HepG2 (cell line): ENCODE results near the gene SRSF4. TPM values are rescaled to one million over a fixed set of nuclear protein-coding genes. Genes with fewer than 3 reads are reported as not detected.
A peak's percentile ranks its signal among the peaks of the same experiment; 100 is the strongest.

Source experiments
- ELF4 ChIP-seq: sonication (generic); formaldehyde crosslinking; IDR thresholded peaks from 2 replicates; pipeline ENCODE4 v1.5.0; 2020; ENCODE audit warnings: missing genetic modification reagents, mild to moderate bottlenecking, moderate library complexity, borderline replicate concordance
- HOXA5 ChIP-seq: sonication (generic); formaldehyde crosslinking; IDR thresholded peaks from 2 replicates; pipeline ENCODE4 v1.4.0; 2020; ENCODE audit warnings: missing genetic modification reagents
- HOXA7 ChIP-seq: sonication (generic); formaldehyde crosslinking; IDR thresholded peaks from 2 replicates; pipeline ENCODE4 v1.8.1; 2022; ENCODE audit warnings: mild to moderate bottlenecking, missing genetic modification reagents, moderate library complexity
- PHF8 ChIP-seq: sonication (generic); formaldehyde crosslinking; IDR thresholded peaks from 2 replicates; pipeline ENCODE4 v1.5.0; 2020; ENCODE audit warnings: missing genetic modification reagents
- SETDB1 ChIP-seq: sonication (generic); formaldehyde crosslinking; IDR thresholded peaks from 2 replicates; pipeline ENCODE4 v1.5.1; 2020; ENCODE audit warnings: missing genetic modification reagents, mild to moderate bottlenecking, borderline replicate concordance
- SMC3 ChIP-seq: IDR thresholded peaks from 2 replicates; pipeline ENCODE4 v1.6.1; 2011; ENCODE audit warnings: low read length, improper control_type of control experiment
- ZNF460 ChIP-seq: sonication (generic); formaldehyde crosslinking; IDR thresholded peaks from 2 replicates; pipeline ENCODE4 v1.5.1; 2020; ENCODE audit warnings: missing genetic modification reagents, mild to moderate bottlenecking, borderline replicate concordance
- polyA plus RNA-seq, 8 experiments: library from polyadenylated mRNA; depleted of rRNA in 3 of 8; stranded (reverse) in 7 of 8; unstranded in 1 of 8; fragments of >200 nt; fragmentation: Illumina TruSeq in 4 of 8; extraction: Trizol in 4 of 8; gene quantifications; 2 replicates each; pipeline versions ENCODE4 v1.2.1 to v1.2.3, GENCODE V29; 2011 to 2016; ENCODE audit warnings: low read depth in 4 of 8, missing spikeins in 1 of 8, mixed read lengths in 1 of 8; ENCODE audit not compliant: insufficient read depth in 1 of 8
- total RNA-seq, 5 experiments: library from RNA; depleted of rRNA; stranded (reverse); fragments of >200 nt; fragmentation: Illumina TruSeq; extraction: Trizol; gene quantifications; 2 replicates each; pipeline ENCODE4 v1.2.3, GENCODE V29; 2016; ENCODE audit warnings: low read depth in 1 of 5
- TF ChIP-seq, protein P1 (sequence below), 2 experiments: fragments of 450-650 bp in 1 of 2; sonication (generic) in 1 of 2; formaldehyde crosslinking in 1 of 2; IDR thresholded peaks; 2 replicates each; pipeline versions ENCODE4 v1.6.1 to v1.8.0; 2016 to 2022; ENCODE audit warnings: antibody characterized with exemption in 1 of 2, mild to moderate bottlenecking in 1 of 2, missing genetic modification reagents in 1 of 2
- TF ChIP-seq, protein P2 (sequence below): sonication (generic); formaldehyde crosslinking; IDR thresholded peaks from 2 replicates; pipeline ENCODE4 v1.4.0; 2020; ENCODE audit warnings: low read depth, mild to moderate bottlenecking, missing genetic modification reagents
- TF ChIP-seq, protein P3 (sequence below): IDR thresholded peaks from 2 replicates; pipeline ENCODE4 v1.6.1; 2012; ENCODE audit warnings: inconsistent platforms
- TF ChIP-seq, protein P4 (sequence below): sonication (generic); formaldehyde crosslinking; IDR thresholded peaks from 2 replicates; pipeline ENCODE4 v1.4.0; 2020; ENCODE audit warnings: missing genetic modification reagents

The SRSF4 gene
- total and polyA plus RNA-seq, 2 of the 13 experiments (the other 11 are each of a cell fraction or from before 2014, with no cell fraction given) = 37.7 to 50.9 TPM

DNA sequence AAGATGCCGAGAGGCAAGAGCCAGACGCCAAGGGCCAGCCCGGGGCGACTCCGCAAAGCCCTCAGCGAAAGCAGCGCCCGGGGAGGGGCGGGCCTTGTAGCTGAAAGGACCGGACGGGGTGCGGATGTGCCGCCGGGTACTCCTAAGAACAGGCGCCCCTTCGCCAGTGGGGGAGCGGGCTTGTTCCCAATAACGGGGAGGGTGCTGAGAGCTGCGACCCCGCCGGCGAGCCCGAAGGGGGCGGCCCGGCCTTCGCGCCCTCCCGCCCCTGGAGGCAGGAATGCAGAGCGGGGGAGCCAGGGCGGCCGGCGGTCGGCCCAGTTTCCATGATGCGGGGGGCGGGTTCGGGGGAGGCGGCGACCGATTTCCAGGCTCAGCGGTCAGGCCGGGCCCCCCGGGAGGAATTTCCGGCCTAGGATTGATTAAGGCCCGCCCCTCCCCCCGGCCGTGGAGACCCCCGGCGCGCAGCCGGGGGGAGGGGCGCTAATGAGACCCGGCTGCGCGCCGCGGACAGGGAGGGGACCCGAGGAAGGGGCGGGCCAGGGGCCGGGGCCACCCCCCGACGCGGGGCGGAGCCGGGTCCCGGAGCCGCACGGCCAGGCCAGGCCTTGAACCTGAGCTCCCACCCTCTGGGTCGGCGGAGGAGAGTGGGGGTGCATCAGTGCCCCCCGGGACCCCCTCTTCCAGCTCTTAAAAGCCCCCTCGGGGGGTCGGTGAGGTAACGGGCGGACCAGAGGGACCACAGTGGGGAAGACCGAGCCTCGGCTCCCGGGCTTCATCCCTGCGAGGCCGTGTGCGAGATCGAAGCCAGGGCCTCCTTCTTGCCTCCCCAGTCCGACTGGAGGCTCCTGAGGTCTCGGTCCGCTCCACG, 57.1 kb downstream of the SRSF4 start (continued):
- TF ChIP-seq, protein P1, sequence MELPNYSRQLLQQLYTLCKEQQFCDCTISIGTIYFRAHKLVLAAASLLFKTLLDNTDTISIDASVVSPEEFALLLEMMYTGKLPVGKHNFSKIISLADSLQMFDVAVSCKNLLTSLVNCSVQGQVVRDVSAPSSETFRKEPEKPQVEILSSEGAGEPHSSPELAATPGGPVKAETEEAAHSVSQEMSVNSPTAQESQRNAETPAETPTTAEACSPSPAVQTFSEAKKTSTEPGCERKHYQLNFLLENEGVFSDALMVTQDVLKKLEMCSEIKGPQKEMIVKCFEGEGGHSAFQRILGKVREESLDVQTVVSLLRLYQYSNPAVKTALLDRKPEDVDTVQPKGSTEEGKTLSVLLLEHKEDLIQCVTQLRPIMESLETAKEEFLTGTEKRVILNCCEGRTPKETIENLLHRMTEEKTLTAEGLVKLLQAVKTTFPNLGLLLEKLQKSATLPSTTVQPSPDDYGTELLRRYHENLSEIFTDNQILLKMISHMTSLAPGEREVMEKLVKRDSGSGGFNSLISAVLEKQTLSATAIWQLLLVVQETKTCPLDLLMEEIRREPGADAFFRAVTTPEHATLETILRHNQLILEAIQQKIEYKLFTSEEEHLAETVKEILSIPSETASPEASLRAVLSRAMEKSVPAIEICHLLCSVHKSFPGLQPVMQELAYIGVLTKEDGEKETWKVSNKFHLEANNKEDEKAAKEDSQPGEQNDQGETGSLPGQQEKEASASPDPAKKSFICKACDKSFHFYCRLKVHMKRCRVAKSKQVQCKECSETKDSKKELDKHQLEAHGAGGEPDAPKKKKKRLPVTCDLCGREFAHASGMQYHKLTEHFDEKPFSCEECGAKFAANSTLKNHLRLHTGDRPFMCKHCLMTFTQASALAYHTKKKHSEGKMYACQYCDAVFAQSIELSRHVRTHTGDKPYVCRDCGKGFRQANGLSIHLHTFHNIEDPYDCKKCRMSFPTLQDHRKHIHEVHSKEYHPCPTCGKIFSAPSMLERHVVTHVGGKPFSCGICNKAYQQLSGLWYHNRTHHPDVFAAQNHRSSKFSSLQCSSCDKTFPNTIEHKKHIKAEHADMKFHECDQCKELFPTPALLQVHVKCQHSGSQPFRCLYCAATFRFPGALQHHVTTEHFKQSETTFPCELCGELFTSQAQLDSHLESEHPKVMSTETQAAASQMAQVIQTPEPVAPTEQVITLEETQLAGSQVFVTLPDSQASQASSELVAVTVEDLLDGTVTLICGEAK (IDR thresholded peaks at IDR 0.05) = no peak
- TF ChIP-seq, protein P1 (CRISPR knock-in tag; IDR thresholded peaks at IDR 0.05) = no peak
- TF ChIP-seq, protein P2, sequence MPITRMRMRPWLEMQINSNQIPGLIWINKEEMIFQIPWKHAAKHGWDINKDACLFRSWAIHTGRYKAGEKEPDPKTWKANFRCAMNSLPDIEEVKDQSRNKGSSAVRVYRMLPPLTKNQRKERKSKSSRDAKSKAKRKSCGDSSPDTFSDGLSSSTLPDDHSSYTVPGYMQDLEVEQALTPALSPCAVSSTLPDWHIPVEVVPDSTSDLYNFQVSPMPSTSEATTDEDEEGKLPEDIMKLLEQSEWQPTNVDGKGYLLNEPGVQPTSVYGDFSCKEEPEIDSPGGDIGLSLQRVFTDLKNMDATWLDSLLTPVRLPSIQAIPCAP = no peak
- TF ChIP-seq ZNF460 (CRISPR knock-in tag) (0 out of 2 replicates have a peak, but pooled peaks have one; percentile 17), HOXA5 (CRISPR knock-in tag) (no peak), ELF4 (no peak), HOXA7 (CRISPR knock-in tag) (no peak), SETDB1 (CRISPR knock-in tag) (no peak), SMC3 (no peak), PHF8 (peak; percentile 69)
- TF ChIP-seq, protein P3, sequence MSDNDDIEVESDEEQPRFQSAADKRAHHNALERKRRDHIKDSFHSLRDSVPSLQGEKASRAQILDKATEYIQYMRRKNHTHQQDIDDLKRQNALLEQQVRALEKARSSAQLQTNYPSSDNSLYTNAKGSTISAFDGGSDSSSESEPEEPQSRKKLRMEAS = peak; percentile 55
- TF ChIP-seq, protein P4, sequence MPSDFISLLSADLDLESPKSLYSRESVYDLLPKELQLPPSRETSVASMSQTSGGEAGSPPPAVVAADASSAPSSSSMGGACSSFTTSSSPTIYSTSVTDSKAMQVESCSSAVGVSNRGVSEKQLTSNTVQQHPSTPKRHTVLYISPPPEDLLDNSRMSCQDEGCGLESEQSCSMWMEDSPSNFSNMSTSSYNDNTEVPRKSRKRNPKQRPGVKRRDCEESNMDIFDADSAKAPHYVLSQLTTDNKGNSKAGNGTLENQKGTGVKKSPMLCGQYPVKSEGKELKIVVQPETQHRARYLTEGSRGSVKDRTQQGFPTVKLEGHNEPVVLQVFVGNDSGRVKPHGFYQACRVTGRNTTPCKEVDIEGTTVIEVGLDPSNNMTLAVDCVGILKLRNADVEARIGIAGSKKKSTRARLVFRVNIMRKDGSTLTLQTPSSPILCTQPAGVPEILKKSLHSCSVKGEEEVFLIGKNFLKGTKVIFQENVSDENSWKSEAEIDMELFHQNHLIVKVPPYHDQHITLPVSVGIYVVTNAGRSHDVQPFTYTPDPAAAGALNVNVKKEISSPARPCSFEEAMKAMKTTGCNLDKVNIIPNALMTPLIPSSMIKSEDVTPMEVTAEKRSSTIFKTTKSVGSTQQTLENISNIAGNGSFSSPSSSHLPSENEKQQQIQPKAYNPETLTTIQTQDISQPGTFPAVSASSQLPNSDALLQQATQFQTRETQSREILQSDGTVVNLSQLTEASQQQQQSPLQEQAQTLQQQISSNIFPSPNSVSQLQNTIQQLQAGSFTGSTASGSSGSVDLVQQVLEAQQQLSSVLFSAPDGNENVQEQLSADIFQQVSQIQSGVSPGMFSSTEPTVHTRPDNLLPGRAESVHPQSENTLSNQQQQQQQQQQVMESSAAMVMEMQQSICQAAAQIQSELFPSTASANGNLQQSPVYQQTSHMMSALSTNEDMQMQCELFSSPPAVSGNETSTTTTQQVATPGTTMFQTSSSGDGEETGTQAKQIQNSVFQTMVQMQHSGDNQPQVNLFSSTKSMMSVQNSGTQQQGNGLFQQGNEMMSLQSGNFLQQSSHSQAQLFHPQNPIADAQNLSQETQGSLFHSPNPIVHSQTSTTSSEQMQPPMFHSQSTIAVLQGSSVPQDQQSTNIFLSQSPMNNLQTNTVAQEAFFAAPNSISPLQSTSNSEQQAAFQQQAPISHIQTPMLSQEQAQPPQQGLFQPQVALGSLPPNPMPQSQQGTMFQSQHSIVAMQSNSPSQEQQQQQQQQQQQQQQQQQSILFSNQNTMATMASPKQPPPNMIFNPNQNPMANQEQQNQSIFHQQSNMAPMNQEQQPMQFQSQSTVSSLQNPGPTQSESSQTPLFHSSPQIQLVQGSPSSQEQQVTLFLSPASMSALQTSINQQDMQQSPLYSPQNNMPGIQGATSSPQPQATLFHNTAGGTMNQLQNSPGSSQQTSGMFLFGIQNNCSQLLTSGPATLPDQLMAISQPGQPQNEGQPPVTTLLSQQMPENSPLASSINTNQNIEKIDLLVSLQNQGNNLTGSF (CRISPR knock-in tag) = no peak
